ENCODE measurements around the gene GPC5.

- TF ChIP-seq POLR2A (IDR thresholded peaks at IDR 0.05) (no peak), CTCF (IDR thresholded peaks at IDR 0.05 in 4 of 5, conservative IDR thresholded peaks at IDR 0.05 in 1 of 5) (no peak)
Observed at GRCh38 chr13:91805605-91806004, 407.2 kb downstream of the GPC5 start.

All from gastrocnemius medialis (tissue), 4 donors.